Large intestine (tissue), 3 donors: ENCODE data around the gene ARSB. TPM values are rescaled to one million over a fixed set of nuclear protein-coding genes. Genes with fewer than 3 reads are reported as not detected.

Experiments
- DNase-seq, 2 donors: peaks; one replicate each; pipeline versions ENCODE4 v3.0.0 to v3.0.0-alpha.2; 2013
- H3K27ac ChIP-seq: one replicate; pipeline ENCODE4 v1.5.1; 2013; ENCODE audit warnings: low read length
- H3K27me3 ChIP-seq: 2 replicates; pipeline ENCODE4 v1.6.1; 2013; ENCODE audit warnings: low read length; ENCODE audit not compliant: control insufficient read depth, insufficient read depth
- H3K36me3 ChIP-seq: 2 replicates; pipeline ENCODE4 v1.6.1; 2013; ENCODE audit warnings: low read length; ENCODE audit not compliant: control insufficient read depth, insufficient read depth
- H3K4me1 ChIP-seq: one replicate; pipeline ENCODE4 v1.6.1; 2013; ENCODE audit warnings: low read length; ENCODE audit not compliant: control insufficient read depth, insufficient read depth
- H3K4me3 ChIP-seq: one replicate; pipeline ENCODE4 v1.5.1; 2013; ENCODE audit warnings: low read length
- H3K9me3 ChIP-seq: one replicate; pipeline ENCODE4 v1.6.1; 2013; ENCODE audit warnings: mild to moderate bottlenecking, low read depth, low read length, moderate library complexity; ENCODE audit not compliant: control insufficient read depth
- WGBS: methylation state at CpG from one replicate; pipeline ENCODE4 v1.1.5; 2013; ENCODE audit warnings: low lambda C conversion rate; ENCODE audit not compliant: insufficient coverage; 5-methylcytosine and 5-hydroxymethylcytosine counted together
- polyA plus RNA-seq: library from polyadenylated mRNA; unstranded; fragments of 120-200 nt; gene quantifications from one replicate; pipeline ENCODE4 v1.2.1, GENCODE V29; 2013

ARSB gene
- polyA plus RNA-seq, 1 donor = 17.9 TPM

DNA sequence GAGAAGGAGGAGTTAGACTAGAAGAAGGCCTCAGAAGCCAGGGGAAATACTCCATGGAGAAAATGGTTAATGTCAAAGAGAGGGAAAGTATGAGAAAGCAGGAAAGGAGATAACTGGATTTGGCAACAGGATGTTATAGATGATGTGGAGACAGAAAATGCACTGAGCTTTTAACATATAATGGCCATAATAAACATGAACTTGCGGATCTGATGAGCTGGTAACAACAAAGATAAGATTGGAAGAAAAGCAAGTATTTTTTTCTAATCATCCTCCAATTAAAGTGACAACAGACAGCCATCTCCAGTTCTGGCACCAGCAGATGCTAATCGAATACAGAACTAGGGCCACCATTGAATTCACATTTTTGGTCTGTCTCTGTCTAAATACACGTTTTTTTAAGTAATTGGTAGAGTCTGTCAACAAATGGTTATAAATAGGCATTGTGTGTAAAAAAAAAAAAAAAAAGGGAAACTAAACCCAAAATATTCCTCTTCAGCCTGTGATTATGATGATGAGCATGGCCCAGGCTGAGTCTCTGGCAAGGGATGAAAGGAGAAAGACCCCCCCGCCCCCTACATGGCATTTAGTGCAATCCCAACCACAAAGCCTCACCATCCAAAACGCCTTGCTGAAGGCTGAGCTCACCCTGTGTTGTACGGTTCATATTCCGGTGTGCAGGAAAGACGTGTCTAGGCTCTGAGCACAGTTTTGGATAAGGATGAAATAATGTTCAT lies 187.0 kb downstream of the ARSB start:
- no peak overlapping the region for H3K27ac ChIP-seq
- no peaks in the 10 kb centered on the region for H3K27me3 ChIP-seq
- no peaks in the 10 kb centered on the region for H3K9me3 ChIP-seq
- DNase-seq = no peak
- WGBS = 45% methylated on average over 2 of the region's 8 CpGs
- H3K4me1 ChIP-seq = peaks cover 3% of the 10 kb centered on the region
- no peak overlapping the region for H3K4me3 ChIP-seq
- H3K36me3 ChIP-seq = no peaks in the 10 kb centered on the region

GRCh38 chr5:78795757-78796156 lies 189.4 kb downstream of the ARSB start:
- Histone ChIP-seq H3K36me3 (no peaks in the 10 kb centered on the region), H3K9me3 (no peaks in the 10 kb centered on the region), H3K27ac (no peak overlapping the region), H3K4me1 (peaks cover 3% of the 10 kb centered on the region), H3K4me3 (no peak overlapping the region), H3K27me3 (no peaks in the 10 kb centered on the region)
- WGBS = 50% methylated on average over 1 of the region's 2 CpGs
- peak in 1 of 2 donors; percentile 53 for DNase-seq

DNA sequence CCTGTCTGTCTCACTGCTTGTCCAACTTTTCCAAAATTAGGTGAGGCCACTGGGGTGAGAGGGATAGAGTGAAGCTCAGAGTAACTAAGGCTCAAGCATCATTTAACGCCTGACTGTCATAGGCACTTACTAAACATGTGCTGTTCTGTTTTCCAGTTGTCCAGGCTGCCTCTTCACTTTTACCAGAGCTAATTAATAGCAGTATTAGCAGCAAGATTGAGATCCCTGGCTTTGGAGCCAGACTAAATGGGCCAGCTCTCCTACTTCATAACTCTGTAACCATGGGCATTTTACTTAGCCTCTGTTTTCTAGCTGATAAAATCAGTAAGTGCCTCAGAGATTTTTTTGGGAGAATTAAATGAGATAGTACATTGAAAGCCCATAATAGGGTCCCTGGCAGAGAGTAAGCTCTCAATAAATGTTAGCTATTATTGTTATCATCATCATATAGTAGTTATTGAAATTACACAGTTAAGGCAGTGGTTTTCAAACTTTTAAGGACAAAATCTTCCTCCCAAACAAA lies 190.4 kb downstream of the ARSB start:
- no peaks in the 10 kb centered on the region for H3K36me3 ChIP-seq
- H3K27ac ChIP-seq = no peak overlapping the region
- no peaks in the 10 kb centered on the region for H3K9me3 ChIP-seq
- H3K4me1 ChIP-seq = peaks cover 3% of the 10 kb centered on the region
- DNase-seq = no peak
- no peaks in the 10 kb centered on the region for H3K27me3 ChIP-seq
- WGBS = no CpG with 5 or more reads among the region's 1 CpG
- no peak overlapping the region for H3K4me3 ChIP-seq

GRCh38 chr5:78793907-78794662 lies 191.0 kb downstream of the ARSB start:
- Histone ChIP-seq H3K27ac (no peak overlapping the region), H3K9me3 (no peaks in the 10 kb centered on the region), H3K4me1 (peaks cover 3% of the 10 kb centered on the region), H3K27me3 (no peaks in the 10 kb centered on the region), H3K4me3 (no peak overlapping the region), H3K36me3 (no peaks in the 10 kb centered on the region)
- DNase-seq = no peak
- WGBS = 83% methylated on average over 2 of the region's 7 CpGs

DNA sequence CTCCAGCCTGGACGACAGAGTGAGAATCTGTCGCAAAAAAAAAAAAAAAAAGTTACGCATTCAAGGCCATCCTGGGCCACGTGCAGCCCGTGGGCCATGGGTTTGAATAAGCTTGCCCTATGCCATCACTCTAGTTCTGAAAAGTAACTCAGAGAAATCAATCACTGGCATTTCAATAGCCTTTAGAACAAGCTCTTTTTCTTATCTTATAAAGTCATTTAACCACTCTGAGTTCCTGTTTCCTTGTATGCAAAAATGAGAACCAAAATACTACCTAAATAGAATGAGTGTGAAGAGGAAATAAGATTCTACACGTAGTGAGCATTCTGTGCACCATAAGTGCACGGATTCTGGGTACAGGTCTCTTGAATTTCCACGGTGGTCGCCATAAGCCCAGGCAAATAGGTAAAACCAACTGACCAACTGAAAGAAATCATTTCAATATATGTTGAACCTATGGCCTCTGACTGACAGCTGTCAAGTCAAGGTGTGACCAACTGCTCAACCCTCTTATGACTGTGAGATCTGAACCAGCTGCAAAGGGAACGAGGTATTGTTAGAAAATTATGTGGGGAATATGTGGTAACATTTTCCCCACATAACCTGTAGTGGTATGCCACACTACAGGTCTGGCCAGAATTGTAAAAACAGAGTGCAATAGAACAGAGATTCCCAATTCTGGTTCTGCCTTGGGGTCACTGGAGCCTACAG lies 192.6 kb downstream of the ARSB start:
- no peak for DNase-seq
- H3K9me3 ChIP-seq = no peaks in the 10 kb centered on the region
- peaks cover 3% of the 10 kb centered on the region for H3K4me1 ChIP-seq
- no peaks in the 10 kb centered on the region for H3K27me3 ChIP-seq
- WGBS = 100% methylated on average over 2 of the region's 10 CpGs
- H3K27ac ChIP-seq = no peak overlapping the region
- H3K4me3 ChIP-seq = no peak overlapping the region
- H3K36me3 ChIP-seq = no peaks in the 10 kb centered on the region

DNA sequence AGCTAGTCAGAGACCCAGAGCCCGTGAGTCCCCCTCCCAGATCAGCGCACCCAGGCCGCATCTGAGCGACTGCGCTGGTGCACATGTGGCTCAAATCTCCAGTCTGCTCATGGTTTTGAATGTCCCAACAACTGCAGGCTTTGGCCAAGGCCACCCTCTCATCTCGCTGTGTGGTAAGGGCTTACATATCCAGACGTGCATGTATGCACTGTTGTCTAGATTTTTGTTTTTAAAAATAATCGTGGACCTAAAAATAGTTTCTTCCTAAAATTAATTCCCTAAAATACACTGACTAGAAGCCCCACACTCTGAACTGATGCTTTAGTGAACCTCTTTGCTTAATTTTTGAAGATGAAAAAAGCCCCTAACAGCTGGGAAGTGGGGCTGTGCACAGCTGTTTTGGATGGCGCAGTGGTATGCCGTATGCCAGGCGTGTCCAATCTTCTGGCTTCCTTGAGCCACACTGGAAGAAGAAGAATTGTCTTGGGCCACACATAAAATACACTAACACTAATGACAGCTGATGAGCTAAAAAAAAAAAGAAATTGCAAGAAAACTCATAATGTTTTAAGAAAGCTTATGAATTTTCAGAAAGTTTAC lies 193.5 kb downstream of the ARSB start:
- Histone ChIP-seq H3K9me3 (no peaks in the 10 kb centered on the region), H3K27ac (no peak overlapping the region)
- no CpG with 5 or more reads among the region's 11 CpGs for WGBS

GRCh38 chr5:78787783-78788182 lies 197.3 kb downstream of the ARSB start:
- H3K27ac ChIP-seq = no peak overlapping the region
- 80% methylated on average over 2 of the region's 7 CpGs for WGBS
- H3K9me3 ChIP-seq = no peaks in the 10 kb centered on the region
- H3K27me3 ChIP-seq = no peaks in the 10 kb centered on the region
- no peaks in the 10 kb centered on the region for H3K36me3 ChIP-seq
- H3K4me3 ChIP-seq = no peak overlapping the region
- no peak for DNase-seq
- no peaks in the 10 kb centered on the region for H3K4me1 ChIP-seq

More for the DNA sequence above, 193.5 kb downstream of the ARSB start:
- no peak overlapping the region for H3K4me3 ChIP-seq
- H3K27me3 ChIP-seq = no peaks in the 10 kb centered on the region
- DNase-seq = no peak
- H3K4me1 ChIP-seq = peaks cover 3% of the 10 kb centered on the region
- no peaks in the 10 kb centered on the region for H3K36me3 ChIP-seq

GRCh38 chr5:78785454-78785853 lies 199.7 kb downstream of the ARSB start:
- no peak overlapping the region for H3K4me3 ChIP-seq
- H3K9me3 ChIP-seq = no peaks in the 10 kb centered on the region
- H3K36me3 ChIP-seq = peaks cover 1% of the 10 kb centered on the region
- H3K4me1 ChIP-seq = no peaks in the 10 kb centered on the region
- no peaks in the 10 kb centered on the region for H3K27me3 ChIP-seq
- 38% methylated on average over 1 of the region's 1 CpG for WGBS
- H3K27ac ChIP-seq = no peak overlapping the region
- no peak for DNase-seq

DNA sequence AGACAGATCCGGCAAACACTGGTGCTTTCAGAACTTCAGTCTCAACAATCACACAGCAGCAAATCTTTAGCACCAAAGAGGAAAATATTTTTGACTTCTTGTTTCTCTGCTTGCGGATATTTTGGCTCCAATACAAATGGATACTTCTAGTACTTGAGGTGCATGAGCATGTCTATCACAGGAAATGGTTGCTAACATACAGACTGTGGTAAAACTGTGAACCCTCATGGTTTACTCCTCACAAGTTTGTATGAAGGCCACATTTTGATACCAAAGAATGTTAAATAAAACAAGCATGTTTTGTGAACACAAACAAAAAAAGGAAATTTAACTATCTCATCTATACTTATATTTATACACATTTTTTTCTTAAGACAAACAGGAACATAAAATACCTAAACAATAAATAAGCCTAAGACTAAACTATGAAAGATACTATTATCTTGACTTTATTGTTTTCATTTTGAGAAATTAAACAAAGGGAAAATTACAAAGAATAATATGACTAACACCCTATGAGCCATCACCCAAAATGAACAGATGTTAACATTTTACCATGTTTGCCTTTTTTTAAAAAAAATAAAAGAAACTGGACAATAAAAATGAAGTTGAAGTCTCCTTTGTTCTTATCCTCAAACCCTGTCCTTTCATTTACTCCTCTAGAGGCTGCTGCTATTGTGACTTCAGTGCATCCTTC lies 201.5 kb downstream of the ARSB start:
- no peak overlapping the region for H3K27ac ChIP-seq
- H3K4me1 ChIP-seq = no peaks in the 10 kb centered on the region
- DNase-seq = no peak
- peaks cover 11% of the 10 kb centered on the region for H3K36me3 ChIP-seq
- whole genome bisulfite sequencing = no CpG with 5 or more reads among the region's 2 CpGs
- H3K4me3 ChIP-seq = no peak overlapping the region
- no peaks in the 10 kb centered on the region for H3K27me3 ChIP-seq
- no peaks in the 10 kb centered on the region for H3K9me3 ChIP-seq
